Naive thymus-derived CD4-positive, alpha-beta T cell (primary cell): ENCODE measurements around the gene ABHD12. TPM values are rescaled to one million over a fixed set of nuclear protein-coding genes. Genes with fewer than 3 reads are reported as not detected.
A peak's percentile ranks its signal among the peaks of the same experiment; 100 is the strongest.
"Not testable (repeated sequence)": the region's sequence is repeated elsewhere in the genome, so short reads cannot be mapped to it uniquely, and the experiment has no call there.

Experiments used
- ATAC-seq: fragments of 150-1000 bp; cut with Tn5 transposase; 2 replicates; pipeline ENCODE4 v1.10.0; 2021; ENCODE audit warnings: mild to moderate bottlenecking, moderate library complexity
- CTCF ChIA-PET: fragments of 350-600 bp; sonication (Branson Sonifier 250); formaldehyde crosslinking; loops from one replicate; lab custom pipeline; 2021; ENCODE audit warnings: antibody characterized with exemption; lab: Charles Lee
- POLR2A ChIA-PET: fragments of 350-600 bp; sonication (Branson Sonifier 250); formaldehyde crosslinking; loops from one replicate; lab custom pipeline; 2021; ENCODE audit warnings: antibody characterized with exemption, inconsistent platforms; lab: Charles Lee
- DNase-seq, 9 donors: peaks; one replicate each; pipeline versions ENCODE4 v3.0.0 to v3.0.0-alpha.2; 2020 to 2022; ENCODE audit warnings: mixed read lengths in 1 of 9
- H3K27ac ChIP-seq: one replicate; pipeline ENCODE4 v1.7.0; 2013; ENCODE audit warnings: mild to moderate bottlenecking, low read depth, low read length, moderate library complexity
- H3K27me3 ChIP-seq, 2 donors: one replicate each; pipeline ENCODE4 v1.7.0; 2013; ENCODE audit warnings: low read length in 2 of 2, mild to moderate bottlenecking in 2 of 2, moderate library complexity in 2 of 2; ENCODE audit not compliant: control insufficient read depth in 2 of 2, insufficient read depth in 2 of 2
- H3K36me3 ChIP-seq, 3 experiments: 1 replicate in 2 of 3; 2 replicates in 1 of 3; pipeline ENCODE4 v1.7.0; 2013; ENCODE audit warnings: low read length in 3 of 3, mild to moderate bottlenecking in 3 of 3, moderate library complexity in 1 of 3; ENCODE audit not compliant: insufficient read depth in 3 of 3, control insufficient read depth in 2 of 3
- H3K4me1 ChIP-seq, 2 donors: one replicate each; pipeline ENCODE4 v1.7.0; 2013; ENCODE audit warnings: low read length in 2 of 2, mild to moderate bottlenecking in 2 of 2, moderate library complexity in 1 of 2; ENCODE audit not compliant: control insufficient read depth in 2 of 2, insufficient read depth in 2 of 2
- H3K4me3 ChIP-seq: 2 replicates; pipeline ENCODE4 v1.7.0; 2013; ENCODE audit warnings: mild to moderate bottlenecking, low read length
- H3K9me3 ChIP-seq, 3 experiments: 1 replicate in 2 of 3; 2 replicates in 1 of 3; pipeline ENCODE4 v1.7.0; 2013; ENCODE audit warnings: low read length in 3 of 3; ENCODE audit not compliant: control insufficient read depth in 2 of 3
- H3K27ac Mint-ChIP-seq, 9 donors: one replicate each; pipeline ENCODE4 v1.8.0; 2020 to 2022; ENCODE audit warnings: mixed read lengths in 9 of 9, mild to moderate bottlenecking in 8 of 9, moderate library complexity in 5 of 9, inconsistent platforms in 2 of 9
- H3K27me3 Mint-ChIP-seq, 5 donors: one replicate each; pipeline ENCODE4 v1.8.0; 2021 to 2022; ENCODE audit warnings: mixed read lengths in 5 of 5, mild to moderate bottlenecking in 1 of 5
- H3K36me3 Mint-ChIP-seq, 5 donors: one replicate each; pipeline ENCODE4 v1.8.0; 2020 to 2022; ENCODE audit warnings: mixed read lengths in 5 of 5, mild to moderate bottlenecking in 3 of 5, inconsistent platforms in 1 of 5
- H3K4me1 Mint-ChIP-seq, 7 donors: one replicate each; pipeline ENCODE4 v1.8.0; 2020 to 2022; ENCODE audit warnings: mixed read lengths in 7 of 7, mild to moderate bottlenecking in 3 of 7, inconsistent platforms in 1 of 7
- H3K4me3 Mint-ChIP-seq, 10 donors: one replicate each; pipeline ENCODE4 v1.8.0; 2020 to 2022; ENCODE audit warnings: mild to moderate bottlenecking in 10 of 10, mixed read lengths in 10 of 10, moderate library complexity in 6 of 10, inconsistent platforms in 2 of 10
- H3K9me3 Mint-ChIP-seq, 11 donors: one replicate each; pipeline ENCODE4 v1.8.0; 2020 to 2022; ENCODE audit warnings: mixed read lengths in 11 of 11, mild to moderate bottlenecking in 4 of 11, inconsistent platforms in 1 of 11, moderate library complexity in 1 of 11
- intact Hi-C, 2 donors: fragments of 100-400 bp; cut with micrococcal nuclease; formaldehyde crosslinking; loops; one replicate each; pipeline ENCODE4 v1.15.1; 2023
- polyA plus RNA-seq, 2 donors: library from polyadenylated mRNA; unstranded; fragments of 300-500 nt; fragmentation: Illumina TruSeq; gene quantifications; one replicate each; pipeline ENCODE4 v1.2.3, GENCODE V29; 2021
- total RNA-seq, 6 experiments: library from RNA in 5 of 6; stranded (reverse) in 5 of 6; gene quantifications; 1 replicate in 5 of 6; 2 replicates in 1 of 6; pipeline ENCODE4 v1.2.3 and lab custom pipeline; 2021 to 2026

The ABHD12 gene
- total and polyA plus RNA-seq, 7 experiments from 2014 or later = 16.5 to 29.7 (median 24.1) TPM

- Histone ChIP-seq H3K27ac (no peak overlapping the region), H3K27me3 (no peaks in the 10 kb centered on the region), H3K4me1 (no peaks in the 10 kb centered on the region), H3K36me3 (peaks cover 0 to 51% (median 18%) of the 10 kb centered on the region in 3 experiments), H3K9me3 (no peaks in the 10 kb centered on the region), H3K4me3 (no peak overlapping the region)
- Mint-ChIP-seq H3K27ac (peak overlapping the region in 1 of 9 donors; percentile 8), H3K4me1 (peaks cover 0 to 23% (median 16%) of the 10 kb centered on the region in 7 donors), H3K36me3 (peaks cover 13 to 43% (median 16%) of the 10 kb centered on the region in 5 donors), H3K9me3 (no peaks in the 10 kb centered on the region), H3K4me3 (no peak overlapping the region), H3K27me3 (no peaks in the 10 kb centered on the region)
- DNase-seq (peak in 1 of 9 donors; percentile 8), ATAC-seq (no peak)
- CTCF ChIA-PET = interaction anchor here (0.5 kb wide), 1 partner anchor 727 kb away, joined by 4 read pairs; no protein-coding TSS in a partner anchor
- POLR2A ChIA-PET = interaction anchor here (0.7 to 1.2 kb wide), 2 partner anchors 9 to 18 kb away, joined by 3 read pairs; no protein-coding TSS in a partner anchor
- intact Hi-C loops = no loop called here
Observed at GRCh38 chr20:25269057-25269832, 121.4 kb downstream of the ABHD12 start.

GRCh38 chr20:25260770-25261437 lies 129.7 kb downstream of the ABHD12 start:
- Histone ChIP-seq H3K4me1 (peaks cover 0 to 24% of the 10 kb centered on the region in 2 donors), H3K27ac (peak overlapping the region; percentile 38)
- intact Hi-C loops = loop anchor here in 1 of 2 donors (1.0 kb wide), 4 partner anchors 13 to 267 kb away; partner anchors contain the start of genes ENTPD6 and PYGB
- Mint-ChIP-seq H3K4me3 (peak overlapping the region in 9 of 10 donors; percentile 56 to 81 (median 70)), H3K36me3 (peaks cover 0 to 48% (median 17%) of the 10 kb centered on the region in 5 donors), H3K4me1 (peaks cover 21 to 67% (median 54%) of the 10 kb centered on the region in 7 donors), H3K27ac (peak overlapping the region in 8 of 9 donors; percentile 85 to 96 (median 90))
- ChIA-PET POLR2A (interaction anchor here (0.7 to 8.4 kb wide), 8 partner anchors 8 to 268 kb away, joined by 3 to 55 read pairs (median 4); partner anchors contain the start of genes APMAP, ENTPD6 and PYGB), CTCF (interaction anchor here (0.6 to 2.1 kb wide), 5 partner anchors 13 to 1229 kb away, joined by 3 to 10 read pairs (median 4); partner anchors contain the start of gene PYGB)
- not testable (repeated sequence) for H3K27me3 ChIP-seq, H3K4me3 ChIP-seq, H3K27me3 Mint-ChIP-seq, H3K9me3 Mint-ChIP-seq, H3K36me3 ChIP-seq, H3K9me3 ChIP-seq, ATAC-seq
- peak in 7 of 9 donors; percentile 37 to 76 (median 56) for DNase-seq

- Histone ChIP-seq H3K4me1 (peaks cover 0 to 24% of the 10 kb centered on the region in 2 donors), H3K36me3 (no peaks in the 10 kb centered on the region), H3K9me3 (no peaks in the 10 kb centered on the region), H3K27me3 (no peaks in the 10 kb centered on the region), H3K27ac (peak overlapping the region; percentile 52), H3K4me3 (no peak overlapping the region)
- Mint-ChIP-seq H3K27me3 (no peaks in the 10 kb centered on the region), H3K4me1 (peaks cover 21 to 67% (median 56%) of the 10 kb centered on the region in 7 donors), H3K4me3 (peak overlapping the region; percentile 15 to 80 (median 73)), H3K36me3 (peaks cover 0 to 46% (median 17%) of the 10 kb centered on the region in 5 donors), H3K9me3 (peaks cover 0 to 6% (median 0%) of the 10 kb centered on the region in 11 donors), H3K27ac (peak overlapping the region; percentile 44 to 96 (median 91))
- ATAC-seq (peak; percentile 71), DNase-seq (peak in 7 of 9 donors; percentile 34 to 70 (median 42))
- CTCF ChIA-PET = interaction anchor here (1.2 to 2.1 kb wide), 3 partner anchors 12 to 67 kb away, joined by 4 to 10 read pairs (median 6); partner anchors contain the start of gene PYGB
- POLR2A ChIA-PET = interaction anchor here (1.5 to 8.4 kb wide), 3 partner anchors 9 to 64 kb away, joined by 3 to 55 read pairs (median 21); partner anchors contain the start of genes ENTPD6 and PYGB
- intact Hi-C loops = loop anchor here in 1 of 2 donors (1.0 kb wide), 4 partner anchors 12 to 266 kb away; partner anchors contain the start of genes ENTPD6 and PYGB
Observed at GRCh38 chr20:25259788-25260254, 130.8 kb downstream of the ABHD12 start.

- Mint-ChIP-seq H3K4me3 (peak overlapping the region; percentile 15 to 80 (median 73)), H3K9me3 (peaks cover 0 to 6% (median 0%) of the 10 kb centered on the region in 11 donors), H3K27me3 (no peaks in the 10 kb centered on the region), H3K27ac (peak overlapping the region in 8 of 9 donors; percentile 85 to 96 (median 92)), H3K4me1 (peaks cover 21 to 71% (median 61%) of the 10 kb centered on the region in 7 donors), H3K36me3 (peaks cover 0 to 42% (median 17%) of the 10 kb centered on the region in 5 donors)
- Histone ChIP-seq H3K36me3 (no peaks in the 10 kb centered on the region), H3K4me3 (no peak overlapping the region), H3K27me3 (no peaks in the 10 kb centered on the region), H3K9me3 (no peaks in the 10 kb centered on the region), H3K27ac (peak overlapping the region; percentile 52), H3K4me1 (peaks cover 0 to 24% of the 10 kb centered on the region in 2 donors)
- POLR2A ChIA-PET = interaction anchor here (0.6 to 8.4 kb wide), 4 partner anchors 10 to 64 kb away, joined by 3 to 55 read pairs (median 12); partner anchors contain the start of genes ENTPD6 and PYGB
- no peak for DNase-seq
- intact Hi-C loops = no loop called here
- CTCF ChIA-PET = interaction anchor here (1.8 to 2.1 kb wide), 2 partner anchors 11 to 63 kb away, joined by 6 to 10 read pairs; partner anchors contain the start of gene PYGB
- peak; percentile 12 for ATAC-seq
Observed at GRCh38 chr20:25259358-25259757, 131.3 kb downstream of the ABHD12 start.

GRCh38 chr20:25258828-25259227 lies 131.8 kb downstream of the ABHD12 start:
- peak overlapping the region in 8 of 9 donors; percentile 80 to 96 (median 90) for H3K27ac Mint-ChIP-seq
- CTCF ChIA-PET = interaction anchor here (1.0 kb wide), 1 partner anchor 9 kb away, joined by 3 read pairs; no protein-coding TSS in a partner anchor

More at GRCh38 chr20:25258828-25259227, 131.8 kb downstream of the ABHD12 start:
- no peak for DNase-seq
- Mint-ChIP-seq H3K4me1 (peaks cover 21 to 72% (median 63%) of the 10 kb centered on the region in 7 donors), H3K9me3 (peaks cover 0 to 6% (median 0%) of the 10 kb centered on the region in 11 donors), H3K27me3 (no peaks in the 10 kb centered on the region), H3K36me3 (peaks cover 0 to 39% (median 17%) of the 10 kb centered on the region in 5 donors), H3K4me3 (peak overlapping the region in 8 of 10 donors; percentile 28 to 79 (median 68))
- no peaks in the 10 kb centered on the region for H3K27me3 ChIP-seq
- POLR2A ChIA-PET = interaction anchor here (0.6 to 8.4 kb wide), 2 partner anchors 10 to 60 kb away, joined by 3 to 55 read pairs; partner anchors contain the start of gene PYGB
- no peak overlapping the region for H3K4me3 ChIP-seq
- H3K9me3 ChIP-seq = no peaks in the 10 kb centered on the region
- ATAC-seq = no peak
- no peaks in the 10 kb centered on the region for H3K36me3 ChIP-seq
- H3K4me1 ChIP-seq = peaks cover 0 to 24% of the 10 kb centered on the region in 2 donors
- intact Hi-C loops = no loop called here
- peak overlapping the region; percentile 52 for H3K27ac ChIP-seq
